Upper lobe of left lung (tissue), 4 donors: ENCODE data around the gene JMJD8.

Source experiments
- EP300 ChIP-seq, 4 donors: sonication (generic); formaldehyde crosslinking; IDR thresholded peaks; one replicate each; pipeline ENCODE4 v1.5.1; 2017; ENCODE audit warnings: antibody characterized with exemption in 4 of 4, control low read depth in 2 of 4
- POLR2A ChIP-seq, 4 donors: fragments of 450-650 bp; IDR thresholded peaks; one replicate each; pipeline ENCODE4 v1.5.1; 2016 to 2017; ENCODE audit warnings: antibody characterized with exemption in 4 of 4, mild to moderate bottlenecking in 2 of 4
- TF ChIP-seq, protein P1 (sequence below), 6 experiments: fragments of 450-650 bp in 4 of 6; fragments of 200-600 bp in 2 of 6; sonication (generic) in 2 of 6; IDR thresholded peaks; one replicate each; pipeline ENCODE4 v1.5.1; 2016 to 2019; ENCODE audit warnings: antibody characterized with exemption in 6 of 6

DNA sequence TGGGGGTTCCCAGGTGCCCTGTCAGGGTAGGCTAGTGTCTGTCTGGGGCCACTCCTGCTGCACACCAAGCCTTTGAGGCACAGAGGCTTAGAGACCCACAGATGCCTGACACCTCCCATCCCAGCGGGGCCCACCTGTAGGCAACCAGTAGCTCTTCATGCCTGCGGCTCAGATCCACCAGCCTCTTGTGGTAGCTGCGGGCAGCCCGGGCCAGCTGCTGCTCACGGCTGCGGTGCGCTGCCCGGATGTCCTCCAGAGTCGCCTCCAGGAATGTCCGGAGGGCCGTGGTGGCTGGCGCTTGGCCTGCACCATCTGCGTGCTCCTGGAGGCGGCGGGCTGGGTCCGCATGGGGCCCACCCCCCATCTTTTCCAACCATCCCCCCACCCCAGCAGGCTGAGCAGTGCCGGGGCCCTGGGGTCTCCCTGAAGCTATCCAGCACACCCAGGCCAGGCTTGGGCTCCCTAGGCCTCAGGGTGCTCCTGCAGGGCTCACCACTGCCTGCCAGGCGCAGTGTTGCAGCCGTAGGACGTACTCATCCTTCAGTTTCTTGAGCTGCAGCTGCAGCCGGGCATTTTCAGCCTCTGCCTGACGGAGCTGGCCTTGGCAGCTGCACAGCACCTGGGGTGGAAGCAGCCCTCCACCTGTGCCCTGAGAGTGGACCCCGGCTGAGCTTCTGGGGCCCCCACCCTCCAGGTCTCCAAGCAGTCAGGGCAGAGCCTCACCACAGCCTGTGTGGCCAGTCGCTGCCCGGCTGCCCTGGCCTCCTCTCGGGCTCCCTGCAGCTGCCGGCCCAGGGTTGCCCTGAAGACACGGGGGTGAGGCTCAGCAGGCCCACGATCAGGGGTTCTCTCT, 40.3 kb upstream of the JMJD8 start:
- TF ChIP-seq POLR2A (IDR thresholded peaks at IDR 0.05), result no peak
- TF ChIP-seq, protein P1, sequence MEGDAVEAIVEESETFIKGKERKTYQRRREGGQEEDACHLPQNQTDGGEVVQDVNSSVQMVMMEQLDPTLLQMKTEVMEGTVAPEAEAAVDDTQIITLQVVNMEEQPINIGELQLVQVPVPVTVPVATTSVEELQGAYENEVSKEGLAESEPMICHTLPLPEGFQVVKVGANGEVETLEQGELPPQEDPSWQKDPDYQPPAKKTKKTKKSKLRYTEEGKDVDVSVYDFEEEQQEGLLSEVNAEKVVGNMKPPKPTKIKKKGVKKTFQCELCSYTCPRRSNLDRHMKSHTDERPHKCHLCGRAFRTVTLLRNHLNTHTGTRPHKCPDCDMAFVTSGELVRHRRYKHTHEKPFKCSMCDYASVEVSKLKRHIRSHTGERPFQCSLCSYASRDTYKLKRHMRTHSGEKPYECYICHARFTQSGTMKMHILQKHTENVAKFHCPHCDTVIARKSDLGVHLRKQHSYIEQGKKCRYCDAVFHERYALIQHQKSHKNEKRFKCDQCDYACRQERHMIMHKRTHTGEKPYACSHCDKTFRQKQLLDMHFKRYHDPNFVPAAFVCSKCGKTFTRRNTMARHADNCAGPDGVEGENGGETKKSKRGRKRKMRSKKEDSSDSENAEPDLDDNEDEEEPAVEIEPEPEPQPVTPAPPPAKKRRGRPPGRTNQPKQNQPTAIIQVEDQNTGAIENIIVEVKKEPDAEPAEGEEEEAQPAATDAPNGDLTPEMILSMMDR (IDR thresholded peaks at IDR 0.05), result no peak
- TF ChIP-seq EP300 (IDR thresholded peaks at IDR 0.05), result no peak
